Cardiac muscle cell (in vitro differentiated cells and primary cell): ENCODE measurements around the gene SF3A1. TPM values are rescaled to one million over a fixed set of nuclear protein-coding genes. Genes with fewer than 3 reads are reported as not detected.

Experiments
- DNase-seq, 2 donors: peaks; one replicate each; pipeline versions ENCODE4 v3.0.0 to v3.0.0-alpha.2; 2010 to 2017; ENCODE audit warnings: low read depth in 1 of 2, low spot score in 1 of 2
- H3K27ac ChIP-seq: fragments of 200-600 bp; sonication (generic); 2 replicates; pipeline ENCODE4 v1.5.1; 2016
- H3K27me3 ChIP-seq: fragments of 200-600 bp; sonication (generic); 2 replicates; pipeline ENCODE4 v1.6.0; 2016; ENCODE audit warnings: control low read depth
- H3K36me3 ChIP-seq: fragments of 200-600 bp; sonication (generic); 2 replicates; pipeline ENCODE4 v1.5.1; 2016; ENCODE audit warnings: control low read depth
- H3K4me1 ChIP-seq: fragments of 200-600 bp; sonication (generic); 2 replicates; pipeline ENCODE4 v1.8.1; 2017; ENCODE audit warnings: low read depth, mild to moderate bottlenecking, mixed run types
- H3K4me3 ChIP-seq: fragments of 200-600 bp; sonication (generic); 2 replicates; pipeline ENCODE4 v1.5.1; 2016; ENCODE audit warnings: mild to moderate bottlenecking
- H3K9me3 ChIP-seq: fragments of 200-600 bp; sonication (generic); 2 replicates; pipeline ENCODE4 v1.5.1; 2017; ENCODE audit warnings: low read depth, mild to moderate bottlenecking, control low read depth
- polyA plus RNA-seq: library from polyadenylated mRNA; unstranded; fragments of >200 nt; fragmentation: Nextera tagmentation; extraction: Ambion mirVana; gene quantifications from 2 replicates; pipeline ENCODE4 v1.2.1, GENCODE V29; 2016
- total RNA-seq: library from RNA; depleted of rRNA; stranded (reverse); fragments of >200 nt; gene quantifications from 2 replicates; pipeline ENCODE4 v1.2.3, GENCODE V29; 2016
- TF ChIP-seq, protein P1 (sequence below): IDR thresholded peaks from 2 replicates; pipeline ENCODE4 v1.5.1; 2012; ENCODE audit warnings: low read depth, mild to moderate bottlenecking, low read length

SF3A1 gene
- total and polyA plus RNA-seq, 2 experiments from 2014 or later: 92.6 to 160 TPM

DNA sequence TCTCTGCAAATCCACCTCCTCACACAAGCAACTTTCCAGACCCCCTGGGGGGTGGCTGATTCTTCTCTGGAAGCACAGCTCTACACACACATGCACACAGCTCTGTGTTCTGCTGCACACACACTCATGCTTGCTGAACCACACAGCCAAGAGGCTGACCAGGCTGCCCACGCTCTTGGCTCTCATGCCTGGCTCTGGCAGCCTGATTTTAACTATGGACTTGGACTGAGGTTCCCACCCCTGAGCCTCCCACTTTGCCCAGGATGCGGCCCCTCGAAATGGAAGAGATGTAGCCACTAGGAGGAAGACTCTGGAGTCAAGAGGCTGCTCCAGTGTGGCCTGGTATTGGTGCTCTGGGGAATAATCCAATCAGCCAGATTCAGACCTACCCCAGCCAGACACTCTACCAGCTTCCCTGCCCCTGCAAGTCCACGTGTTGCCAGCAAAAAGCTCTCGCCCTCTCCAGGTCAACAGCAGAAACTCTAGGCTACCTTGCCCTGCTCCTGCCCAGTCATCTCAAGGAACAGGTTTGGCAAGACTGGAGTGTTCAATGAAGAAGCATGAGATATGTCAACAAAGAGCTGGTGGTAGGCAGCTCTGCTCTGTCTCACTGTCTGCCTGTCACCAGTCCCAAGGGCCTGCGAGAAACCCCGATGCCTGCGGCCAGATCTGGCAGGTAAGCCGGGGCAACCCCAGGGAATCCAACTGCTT lies 58.5 kb downstream of the SF3A1 start:
- TF ChIP-seq, protein P1, sequence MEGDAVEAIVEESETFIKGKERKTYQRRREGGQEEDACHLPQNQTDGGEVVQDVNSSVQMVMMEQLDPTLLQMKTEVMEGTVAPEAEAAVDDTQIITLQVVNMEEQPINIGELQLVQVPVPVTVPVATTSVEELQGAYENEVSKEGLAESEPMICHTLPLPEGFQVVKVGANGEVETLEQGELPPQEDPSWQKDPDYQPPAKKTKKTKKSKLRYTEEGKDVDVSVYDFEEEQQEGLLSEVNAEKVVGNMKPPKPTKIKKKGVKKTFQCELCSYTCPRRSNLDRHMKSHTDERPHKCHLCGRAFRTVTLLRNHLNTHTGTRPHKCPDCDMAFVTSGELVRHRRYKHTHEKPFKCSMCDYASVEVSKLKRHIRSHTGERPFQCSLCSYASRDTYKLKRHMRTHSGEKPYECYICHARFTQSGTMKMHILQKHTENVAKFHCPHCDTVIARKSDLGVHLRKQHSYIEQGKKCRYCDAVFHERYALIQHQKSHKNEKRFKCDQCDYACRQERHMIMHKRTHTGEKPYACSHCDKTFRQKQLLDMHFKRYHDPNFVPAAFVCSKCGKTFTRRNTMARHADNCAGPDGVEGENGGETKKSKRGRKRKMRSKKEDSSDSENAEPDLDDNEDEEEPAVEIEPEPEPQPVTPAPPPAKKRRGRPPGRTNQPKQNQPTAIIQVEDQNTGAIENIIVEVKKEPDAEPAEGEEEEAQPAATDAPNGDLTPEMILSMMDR: no peak
- no peak overlapping the region for H3K27ac ChIP-seq
- H3K4me1 ChIP-seq: no peaks in the 10 kb centered on the region
- no peaks in the 10 kb centered on the region for H3K9me3 ChIP-seq
- no peak overlapping the region for H3K4me3 ChIP-seq
- no peaks in the 10 kb centered on the region for H3K27me3 ChIP-seq
- DNase-seq: no peak
- peaks cover 2% of the 10 kb centered on the region for H3K36me3 ChIP-seq

DNA sequence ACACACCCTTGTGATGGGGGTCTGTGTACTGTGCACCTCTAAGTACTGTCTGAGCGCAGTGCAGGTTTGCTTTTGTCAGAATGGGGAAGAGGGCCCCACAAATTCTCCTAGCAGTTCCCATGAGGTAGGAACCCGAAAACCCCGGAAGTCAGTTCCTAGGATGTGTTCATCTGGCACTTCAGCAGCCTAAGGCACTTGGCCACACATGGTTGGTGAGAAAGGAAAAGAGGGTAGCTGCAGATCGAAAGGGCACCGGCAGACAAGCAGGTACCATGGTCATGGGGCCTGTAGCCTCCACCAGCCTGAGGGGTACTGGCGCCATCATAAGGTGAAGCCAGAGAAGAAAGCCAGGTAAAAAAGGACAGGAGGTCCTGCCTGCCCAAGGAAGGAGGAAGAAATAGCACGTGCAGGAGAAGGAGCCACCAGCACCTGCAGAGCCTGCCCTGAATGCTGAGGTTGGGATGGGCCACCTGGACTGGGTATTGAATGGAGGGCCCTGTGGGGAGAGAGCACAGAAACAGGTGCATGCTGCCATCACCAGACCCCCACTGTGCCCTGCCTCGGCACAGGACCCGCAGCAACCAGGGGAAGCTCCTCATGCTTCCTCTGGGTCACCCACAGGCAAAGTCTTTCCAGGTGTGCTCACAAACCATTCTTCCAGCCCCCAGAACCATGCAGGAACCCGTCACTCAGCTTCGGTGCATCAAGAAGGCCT lies 59.3 kb downstream of the SF3A1 start:
- Histone ChIP-seq H3K4me1 (no peaks in the 10 kb centered on the region), H3K27me3 (no peaks in the 10 kb centered on the region), H3K27ac (no peak overlapping the region), H3K36me3 (peaks cover 2% of the 10 kb centered on the region), H3K4me3 (no peak overlapping the region), H3K9me3 (no peaks in the 10 kb centered on the region)
- TF ChIP-seq, protein P1: no peak
- no peak for DNase-seq

DNA sequence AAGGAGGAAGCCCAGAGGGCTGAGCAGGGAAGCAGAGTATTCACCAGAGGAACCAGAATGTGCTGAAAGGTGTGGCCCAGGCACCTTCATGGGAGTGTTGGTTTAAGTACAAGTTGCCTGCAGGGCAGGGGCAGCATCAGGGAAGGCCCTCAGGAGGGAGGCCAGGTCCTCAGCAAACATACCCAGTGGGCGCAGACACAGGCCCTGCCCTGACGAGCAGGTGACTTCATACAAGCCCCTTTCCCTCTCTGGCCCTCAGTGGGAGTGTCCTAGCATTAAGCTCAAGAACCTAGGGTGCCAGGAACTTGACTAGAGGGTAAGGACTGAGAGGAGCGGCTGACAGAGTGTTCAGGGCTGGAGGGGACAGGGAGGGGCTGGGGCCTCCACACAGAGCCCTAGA lies 59.9 kb downstream of the SF3A1 start:
- H3K4me1 ChIP-seq: no peaks in the 10 kb centered on the region
- H3K27ac ChIP-seq: no peak overlapping the region
- H3K36me3 ChIP-seq: peaks cover 2% of the 10 kb centered on the region
- H3K4me3 ChIP-seq: no peak overlapping the region
- H3K9me3 ChIP-seq: no peaks in the 10 kb centered on the region
- TF ChIP-seq, protein P1: no peak
- H3K27me3 ChIP-seq: no peaks in the 10 kb centered on the region
- no peak for DNase-seq

DNA sequence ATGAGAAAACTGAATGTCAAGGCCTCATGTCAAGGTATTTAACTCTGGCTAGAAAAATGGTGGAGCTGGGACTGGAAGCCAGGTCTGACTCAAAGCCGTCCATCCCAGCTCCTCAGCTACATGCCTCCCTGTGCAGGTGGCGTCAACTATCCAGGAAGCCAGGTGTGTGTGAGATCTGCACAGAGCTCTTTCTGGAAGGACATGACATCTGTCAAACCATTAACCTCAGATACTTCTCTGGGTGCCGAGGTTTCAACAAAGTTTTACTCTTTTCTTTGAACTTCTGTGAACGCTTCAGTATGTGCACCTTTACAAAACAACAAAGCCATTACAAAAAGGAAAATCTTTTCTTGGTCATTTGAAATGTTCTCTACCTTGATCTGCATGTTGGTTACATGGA lies 60.4 kb downstream of the SF3A1 start:
- no peaks in the 10 kb centered on the region for H3K9me3 ChIP-seq
- H3K4me1 ChIP-seq: no peaks in the 10 kb centered on the region
- H3K27ac ChIP-seq: no peak overlapping the region
- no peak overlapping the region for H3K4me3 ChIP-seq
- H3K27me3 ChIP-seq: no peaks in the 10 kb centered on the region
- peaks cover 2% of the 10 kb centered on the region for H3K36me3 ChIP-seq
- DNase-seq: no peak
- TF ChIP-seq, protein P1: no peak

DNA sequence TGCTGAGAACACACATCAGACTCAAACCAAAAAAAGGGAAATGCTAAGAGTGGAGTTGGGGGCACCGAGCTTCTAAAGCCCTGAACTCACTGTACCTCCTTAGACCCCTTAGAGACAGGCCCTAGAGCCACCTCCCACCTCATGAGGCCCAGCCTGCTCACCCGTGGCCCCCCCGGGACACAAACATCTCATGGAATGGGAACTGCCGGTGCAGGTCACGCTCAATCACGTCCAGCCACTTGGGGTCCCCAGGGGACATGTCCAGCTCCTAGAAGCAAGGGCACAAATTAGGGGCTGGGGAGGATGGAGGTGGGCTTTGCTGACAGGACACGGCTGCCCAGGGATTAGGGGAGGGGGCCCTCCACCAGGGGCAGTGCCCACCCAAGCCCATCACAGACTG lies 61.1 kb downstream of the SF3A1 start:
- no peak overlapping the region for H3K27ac ChIP-seq
- TF ChIP-seq, protein P1: no peak
- no peaks in the 10 kb centered on the region for H3K27me3 ChIP-seq
- H3K9me3 ChIP-seq: no peaks in the 10 kb centered on the region
- H3K4me3 ChIP-seq: no peak overlapping the region
- DNase-seq: no peak
- H3K4me1 ChIP-seq: peaks cover 2% of the 10 kb centered on the region
- H3K36me3 ChIP-seq: peaks cover 2% of the 10 kb centered on the region
